Gastrocnemius medialis (tissue), 4 donors: Measurements from ENCODE around the gene NECTIN2.

ENCODE experiments used
- POLR2A ChIP-seq, 2 donors: fragments of 450-650 bp; IDR thresholded peaks; one replicate each; pipeline ENCODE4 v1.6.1; 2017; ENCODE audit warnings: antibody characterized with exemption in 2 of 2, mild to moderate bottlenecking in 2 of 2, moderate library complexity in 2 of 2
- TF ChIP-seq, protein P1 (sequence below), 5 experiments: fragments of 450-650 bp in 3 of 5; fragments of 200-600 bp in 2 of 5; sonication (generic) in 2 of 5; IDR thresholded peaks in 4 of 5; conservative IDR thresholded peaks in 1 of 5; 1 replicate in 4 of 5; 2 replicates in 1 of 5; pipeline ENCODE4 v1.5.1; 2016 to 2019; ENCODE audit warnings: antibody characterized with exemption in 5 of 5, mild to moderate bottlenecking in 3 of 5, moderate library complexity in 3 of 5

DNA sequence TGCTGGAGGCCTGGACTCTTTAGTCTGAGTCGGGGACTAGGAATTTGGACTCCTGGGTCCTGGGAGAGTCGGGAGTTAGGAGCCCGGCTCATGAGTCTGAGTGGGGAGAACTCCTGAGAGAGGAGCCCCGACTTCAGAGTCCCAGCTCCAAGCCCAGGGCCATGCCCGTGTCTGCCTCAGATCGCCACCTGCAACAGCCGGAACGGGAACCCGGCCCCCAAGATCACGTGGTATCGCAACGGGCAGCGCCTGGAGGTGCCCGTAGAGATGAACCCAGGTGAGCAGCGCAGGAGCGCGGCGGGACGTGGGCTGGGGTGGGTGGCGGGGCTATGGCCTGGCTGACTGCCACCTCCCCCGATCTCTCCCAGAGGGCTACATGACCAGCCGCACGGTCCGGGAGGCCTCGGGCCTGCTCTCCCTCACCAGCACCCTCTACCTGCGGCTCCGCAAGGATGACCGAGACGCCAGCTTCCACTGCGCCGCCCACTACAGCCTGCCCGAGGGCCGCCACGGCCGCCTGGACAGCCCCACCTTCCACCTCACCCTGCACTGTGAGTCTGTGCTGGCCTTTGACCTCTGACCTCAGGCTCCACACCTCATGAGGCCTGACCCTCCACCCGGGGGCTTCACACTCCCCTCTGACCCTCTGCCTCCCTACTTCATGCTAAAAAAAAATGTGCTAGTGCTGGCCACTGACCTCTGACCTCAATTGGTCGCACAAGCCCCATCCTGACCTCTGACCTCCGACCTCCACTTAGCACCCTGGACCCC is 32.8 kb upstream of the NECTIN2 start:
- TF ChIP-seq, protein P1, sequence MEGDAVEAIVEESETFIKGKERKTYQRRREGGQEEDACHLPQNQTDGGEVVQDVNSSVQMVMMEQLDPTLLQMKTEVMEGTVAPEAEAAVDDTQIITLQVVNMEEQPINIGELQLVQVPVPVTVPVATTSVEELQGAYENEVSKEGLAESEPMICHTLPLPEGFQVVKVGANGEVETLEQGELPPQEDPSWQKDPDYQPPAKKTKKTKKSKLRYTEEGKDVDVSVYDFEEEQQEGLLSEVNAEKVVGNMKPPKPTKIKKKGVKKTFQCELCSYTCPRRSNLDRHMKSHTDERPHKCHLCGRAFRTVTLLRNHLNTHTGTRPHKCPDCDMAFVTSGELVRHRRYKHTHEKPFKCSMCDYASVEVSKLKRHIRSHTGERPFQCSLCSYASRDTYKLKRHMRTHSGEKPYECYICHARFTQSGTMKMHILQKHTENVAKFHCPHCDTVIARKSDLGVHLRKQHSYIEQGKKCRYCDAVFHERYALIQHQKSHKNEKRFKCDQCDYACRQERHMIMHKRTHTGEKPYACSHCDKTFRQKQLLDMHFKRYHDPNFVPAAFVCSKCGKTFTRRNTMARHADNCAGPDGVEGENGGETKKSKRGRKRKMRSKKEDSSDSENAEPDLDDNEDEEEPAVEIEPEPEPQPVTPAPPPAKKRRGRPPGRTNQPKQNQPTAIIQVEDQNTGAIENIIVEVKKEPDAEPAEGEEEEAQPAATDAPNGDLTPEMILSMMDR (IDR thresholded peaks at IDR 0.05 in 4 of 5, conservative IDR thresholded peaks at IDR 0.05 in 1 of 5): no peak
- no peak for TF ChIP-seq POLR2A (IDR thresholded peaks at IDR 0.05)
